A549 (cell line): ENCODE data around the gene RECQL.

Experiments used
- CBX2 ChIP-seq: fragments of 200-600 bp; sonication (generic); IDR thresholded peaks from 2 replicates; pipeline ENCODE4 v1.6.1; 2016; ENCODE audit warnings: low read depth, mild to moderate bottlenecking, borderline replicate concordance
- CEBPB ChIP-seq, 2 experiments: fragments of >200 bp in 1 of 2; sonication (Bioruptor Twin) in 1 of 2; formaldehyde crosslinking in 1 of 2; IDR thresholded peaks; 2 replicates each; pipeline ENCODE4 v1.6.1; 2012 to 2016
- EP300 ChIP-seq, 2 experiments: fragments of >200 bp; sonication (Bioruptor Twin); formaldehyde crosslinking; IDR thresholded peaks; 2 replicates in 1 of 2; 3 replicates in 1 of 2; pipeline ENCODE4 v1.6.1; 2016 to 2017
- ESRRA ChIP-seq: fragments of 150-350 bp; IDR thresholded peaks from 2 replicates; pipeline ENCODE4 v1.6.1; 2014; ENCODE audit warnings: mild to moderate bottlenecking, low read length, borderline replicate concordance
- HMGXB4 ChIP-seq: fragments of 250-450 bp; sonication (Bioruptor Pico); IDR thresholded peaks from 2 replicates; pipeline ENCODE4 v1.5.0; 2021; ENCODE audit warnings: mild to moderate bottlenecking, moderate library complexity, borderline replicate concordance
- KDM1A ChIP-seq: fragments of 200-600 bp; sonication (generic); IDR thresholded peaks from 2 replicates; pipeline ENCODE4 v1.6.1; 2016; ENCODE audit warnings: low read depth, mild to moderate bottlenecking
- KDM5A ChIP-seq: fragments of 200-600 bp; sonication (generic); IDR thresholded peaks from 2 replicates; pipeline ENCODE4 v1.6.1; 2016; ENCODE audit warnings: antibody characterized with exemption, mild to moderate bottlenecking
- MYC ChIP-seq: IDR thresholded peaks from 2 replicates; pipeline ENCODE4 v1.6.1; 2012; ENCODE audit warnings: mild to moderate bottlenecking, inconsistent platforms, low read length, improper control_type of control experiment, borderline replicate concordance
- POLR2A ChIP-seq: IDR thresholded peaks from 2 replicates; pipeline ENCODE4 v1.6.1; 2012; ENCODE audit warnings: mild to moderate bottlenecking, low read length
- RAD21 ChIP-seq, 2 experiments: fragments of >200 bp in 1 of 2; sonication (Bioruptor Twin) in 1 of 2; formaldehyde crosslinking in 1 of 2; IDR thresholded peaks in 1 of 2; conservative IDR thresholded peaks in 1 of 2; 2 replicates in 1 of 2; 3 replicates in 1 of 2; pipeline ENCODE4 v1.6.1; 2012 to 2018; ENCODE audit warnings: inconsistent platforms in 1 of 2
- RNF2 ChIP-seq: fragments of 200-600 bp; sonication (generic); IDR thresholded peaks from 2 replicates; pipeline ENCODE4 v1.6.1; 2016; ENCODE audit warnings: low read depth, mild to moderate bottlenecking, antibody characterized with exemption, moderate library complexity, borderline replicate concordance
- SMC3 ChIP-seq: fragments of >200 bp; sonication (Bioruptor Twin); formaldehyde crosslinking; IDR thresholded peaks from 3 replicates; pipeline ENCODE4 v1.6.1; 2018; ENCODE audit warnings: inconsistent platforms
- TF ChIP-seq, protein P1 (sequence below): fragments of >200 bp; sonication (Bioruptor Twin); formaldehyde crosslinking; IDR thresholded peaks from 3 replicates; pipeline ENCODE4 v1.5.1; 2016

DNA sequence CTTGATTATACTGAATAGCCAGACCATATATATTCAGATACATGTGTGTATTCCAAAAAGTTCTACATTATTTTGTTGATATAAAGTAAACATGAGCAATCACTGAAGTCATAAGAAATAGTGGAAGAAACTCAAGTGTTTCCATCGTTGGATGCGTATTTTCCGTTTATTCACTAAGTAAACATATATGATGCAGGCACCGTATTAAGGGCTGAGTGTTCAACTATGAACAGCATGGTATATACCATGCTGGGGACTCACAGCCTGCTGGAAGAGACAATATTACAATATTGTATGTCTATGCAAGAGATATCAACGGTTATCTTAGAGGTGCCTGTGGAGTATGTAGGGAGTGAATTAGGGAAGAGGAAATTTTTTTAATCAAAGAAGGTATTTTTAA lies 62.8 kb downstream of the RECQL start:
- TF ChIP-seq RAD21 (conservative IDR thresholded peaks at IDR 0.05 in 1 of 2, IDR thresholded peaks at IDR 0.05 in 1 of 2): no peak
- no peak for TF ChIP-seq SMC3
- no peak for TF ChIP-seq CEBPB (IDR thresholded peaks at IDR 0.05)
- TF ChIP-seq, protein P1, sequence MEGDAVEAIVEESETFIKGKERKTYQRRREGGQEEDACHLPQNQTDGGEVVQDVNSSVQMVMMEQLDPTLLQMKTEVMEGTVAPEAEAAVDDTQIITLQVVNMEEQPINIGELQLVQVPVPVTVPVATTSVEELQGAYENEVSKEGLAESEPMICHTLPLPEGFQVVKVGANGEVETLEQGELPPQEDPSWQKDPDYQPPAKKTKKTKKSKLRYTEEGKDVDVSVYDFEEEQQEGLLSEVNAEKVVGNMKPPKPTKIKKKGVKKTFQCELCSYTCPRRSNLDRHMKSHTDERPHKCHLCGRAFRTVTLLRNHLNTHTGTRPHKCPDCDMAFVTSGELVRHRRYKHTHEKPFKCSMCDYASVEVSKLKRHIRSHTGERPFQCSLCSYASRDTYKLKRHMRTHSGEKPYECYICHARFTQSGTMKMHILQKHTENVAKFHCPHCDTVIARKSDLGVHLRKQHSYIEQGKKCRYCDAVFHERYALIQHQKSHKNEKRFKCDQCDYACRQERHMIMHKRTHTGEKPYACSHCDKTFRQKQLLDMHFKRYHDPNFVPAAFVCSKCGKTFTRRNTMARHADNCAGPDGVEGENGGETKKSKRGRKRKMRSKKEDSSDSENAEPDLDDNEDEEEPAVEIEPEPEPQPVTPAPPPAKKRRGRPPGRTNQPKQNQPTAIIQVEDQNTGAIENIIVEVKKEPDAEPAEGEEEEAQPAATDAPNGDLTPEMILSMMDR: no peak
- TF ChIP-seq KDM1A: no peak
- TF ChIP-seq POLR2A: no peak
- no peak for TF ChIP-seq CBX2
- no peak for TF ChIP-seq MYC
- no peak for TF ChIP-seq HMGXB4
- no peak for TF ChIP-seq RNF2
- TF ChIP-seq KDM5A: no peak
- no peak for TF ChIP-seq ESRRA
- no peak for TF ChIP-seq EP300 (IDR thresholded peaks at IDR 0.05)
